HCT116 (cell line): ENCODE measurements around the gene PCDHB3. TPM values are rescaled to one million over a fixed set of nuclear protein-coding genes. Genes with fewer than 3 reads are reported as not detected.
"Not testable (repeated sequence)": the region's sequence is repeated elsewhere in the genome, so short reads cannot be mapped to it uniquely, and the experiment has no call there.

ENCODE experiments used
- ATAC-seq: fragments of 200-7000 bp; cut with Tn5 transposase; 2 replicates; pipeline ENCODE4 v1.9.1; 2020; ENCODE audit warnings: mild to moderate bottlenecking, moderate library complexity
- BruUV-seq: library from RNA; stranded (reverse); fragments of 400-500 nt; replicated peaks from 2 replicates; lab custom pipeline; 2021; lab: Mats Ljungman, UMichigan
- CTCF ChIA-PET: fragments of 300-600 bp; sonication (Branson Sonifier 250); formaldehyde crosslinking; loops from one replicate; lab custom pipeline; 2021; ENCODE audit warnings: antibody characterized with exemption; lab: Charles Lee
- POLR2A ChIA-PET: fragments of 300-600, 350-600 bp; sonication (Branson Sonifier 250); formaldehyde crosslinking; loops from one replicate; lab custom pipeline; 2021; ENCODE audit warnings: antibody characterized with exemption; lab: Charles Lee
- RAD21 ChIA-PET, 2 experiments: fragments of 300-600 bp; sonication (Branson Sonifier 250); formaldehyde crosslinking; loops; one replicate each; lab custom pipeline; 2023; ENCODE audit warnings: low total read pairs in 2 of 2; ENCODE audit not compliant: uncharacterized antibody in 2 of 2, unreplicated experiment in 2 of 2, low non-redundant PET in 1 of 2; lab: Charles Lee
- DNase-seq: peaks from one replicate; pipeline ENCODE4 v3.0.0-alpha.2; 2010; ENCODE audit warnings: low read depth, low spot score
- H2AFZ ChIP-seq: fragments of 200-600 bp; shearing (Covaris generic), sonication (generic); 2 replicates; pipeline ENCODE4 v1.6.1; 2017; ENCODE audit warnings: low read depth, mixed run types, mixed read lengths, antibody characterized with exemption, low read length; ENCODE audit not compliant: poor library complexity, severe bottlenecking
- H3K27ac ChIP-seq: 2 replicates; pipeline ENCODE4 v1.5.1; 2012; ENCODE audit warnings: low read depth, low read length
- H3K27me3 ChIP-seq: fragments of 200-600 bp; sonication (generic); 2 replicates; pipeline ENCODE4 v1.6.1; 2016; ENCODE audit warnings: mixed run types, low read length, mixed read lengths; ENCODE audit not compliant: insufficient read depth
- H3K36me3 ChIP-seq, 2 experiments: fragments of 200-500 bp in 1 of 2; fragments of 200-600 bp in 1 of 2; sonication (Bioruptor generic) in 1 of 2; sonication (generic) in 1 of 2; 2 replicates each; pipeline versions ENCODE4 v1.5.1 to v1.6.1; 2014 to 2016; ENCODE audit warnings: low read length in 2 of 2, inconsistent platforms in 1 of 2, mixed read lengths in 1 of 2, mixed run types in 1 of 2; ENCODE audit not compliant: insufficient read depth in 2 of 2, control insufficient read depth in 1 of 2
- H3K4me1 ChIP-seq, 2 experiments: fragments of 200-600 bp in 1 of 2; sonication (generic) in 1 of 2; 2 replicates each; pipeline versions ENCODE4 v1.5.1 to v1.6.1; 2012 to 2017; ENCODE audit warnings: low read length in 2 of 2, inconsistent platforms in 1 of 2, mild to moderate bottlenecking in 1 of 2, mixed read lengths in 1 of 2, mixed run types in 1 of 2, moderate library complexity in 1 of 2; ENCODE audit not compliant: insufficient read depth in 2 of 2, control insufficient read depth in 1 of 2
- H3K4me2 ChIP-seq: fragments of 200-600 bp; sonication (generic); 2 replicates; pipeline ENCODE4 v1.6.1; 2017; ENCODE audit warnings: mixed run types, low read length, mixed read lengths
- H3K4me3 ChIP-seq, 2 experiments: fragments of 200-600 bp in 1 of 2; sonication (generic) in 1 of 2; replicated peaks in 1 of 2; 2 replicates each; pipeline ENCODE4 v1.5.1; 2011 to 2016; ENCODE audit warnings: low read length in 2 of 2, control low read depth in 1 of 2, low read depth in 1 of 2, mild to moderate bottlenecking in 1 of 2, mixed read lengths in 1 of 2, mixed run types in 1 of 2
- H3K79me2 ChIP-seq: fragments of 200-600 bp; sonication (generic); 2 replicates; pipeline ENCODE4 v1.6.1; 2017; ENCODE audit warnings: mild to moderate bottlenecking, mixed run types, low read length, moderate library complexity, mixed read lengths; ENCODE audit not compliant: insufficient read depth
- H3K9ac ChIP-seq: fragments of 200-600 bp; sonication (generic); 2 replicates; pipeline ENCODE4 v1.6.1; 2016; ENCODE audit warnings: low read length, mixed read lengths
- H3K9me2 ChIP-seq: fragments of 200-600 bp; sonication (generic), shearing (Covaris generic); 2 replicates; pipeline ENCODE4 v1.6.1; 2017; ENCODE audit warnings: mixed run types, mild to moderate bottlenecking, moderate library complexity; ENCODE audit not compliant: insufficient read depth
- H3K9me3 ChIP-seq, 2 experiments: fragments of 200-500 bp in 1 of 2; fragments of 200-600 bp in 1 of 2; sonication (Bioruptor generic) in 1 of 2; sonication (generic) in 1 of 2; 2 replicates each; pipeline ENCODE4 v1.6.1; 2014 to 2017; ENCODE audit warnings: low read length in 2 of 2, mixed read lengths in 2 of 2, inconsistent platforms in 1 of 2, low read depth in 1 of 2, mild to moderate bottlenecking in 1 of 2, mixed run types in 1 of 2, moderate library complexity in 1 of 2; ENCODE audit not compliant: control insufficient read depth in 1 of 2, insufficient read depth in 1 of 2
- H4K20me1 ChIP-seq: fragments of 200-600 bp; sonication (generic), shearing (Covaris generic); 2 replicates; pipeline ENCODE4 v1.6.1; 2017; ENCODE audit warnings: mixed run types, mild to moderate bottlenecking, moderate library complexity; ENCODE audit not compliant: insufficient read depth
- CEBPB ChIP-seq: IDR thresholded peaks from 2 replicates; pipeline ENCODE4 v1.6.1; 2012; ENCODE audit warnings: low read depth
- ELF1 ChIP-seq: IDR thresholded peaks from 2 replicates; pipeline ENCODE4 v1.6.1; 2012; ENCODE audit warnings: low read depth, borderline replicate concordance
- FOSL1 ChIP-seq: IDR thresholded peaks from 2 replicates; pipeline ENCODE4 v1.6.1; 2012; ENCODE audit warnings: low read depth
- RAD21 ChIP-seq: IDR thresholded peaks from 2 replicates; pipeline ENCODE4 v1.6.1; 2012; ENCODE audit warnings: low read depth, mild to moderate bottlenecking
- TCF7L2 ChIP-seq: IDR thresholded peaks from 2 replicates; pipeline ENCODE4 v1.7.0; 2011; ENCODE audit warnings: borderline replicate concordance, inconsistent platforms; ENCODE audit not compliant: insufficient read depth, insufficient read length; ENCODE audit errors: extremely low read depth
- intact Hi-C: fragments of 100-400 bp; cut with micrococcal nuclease; formaldehyde crosslinking; loops from 2 replicates; pipeline ENCODE4 v1.10.0; 2022
- total RNA-seq: library from RNA; stranded (reverse); gene quantifications from one replicate; pipeline ENCODE4 v1.2.1, GENCODE V29; 2021; ENCODE audit not compliant: unreplicated experiment
- TF ChIP-seq, protein P1 (sequence below): IDR thresholded peaks from 2 replicates; pipeline ENCODE4 v1.6.1; 2012; ENCODE audit warnings: low read depth
- TF ChIP-seq, protein P2 (sequence below): IDR thresholded peaks from 2 replicates; pipeline ENCODE4 v1.6.1; 2011; ENCODE audit warnings: mild to moderate bottlenecking, low read length, moderate library complexity; ENCODE audit not compliant: insufficient replicate concordance; ENCODE audit errors: extremely low read depth

The PCDHB3 gene
- total RNA-seq, 1 experiment from 2014 or later: 0.10 TPM

DNA sequence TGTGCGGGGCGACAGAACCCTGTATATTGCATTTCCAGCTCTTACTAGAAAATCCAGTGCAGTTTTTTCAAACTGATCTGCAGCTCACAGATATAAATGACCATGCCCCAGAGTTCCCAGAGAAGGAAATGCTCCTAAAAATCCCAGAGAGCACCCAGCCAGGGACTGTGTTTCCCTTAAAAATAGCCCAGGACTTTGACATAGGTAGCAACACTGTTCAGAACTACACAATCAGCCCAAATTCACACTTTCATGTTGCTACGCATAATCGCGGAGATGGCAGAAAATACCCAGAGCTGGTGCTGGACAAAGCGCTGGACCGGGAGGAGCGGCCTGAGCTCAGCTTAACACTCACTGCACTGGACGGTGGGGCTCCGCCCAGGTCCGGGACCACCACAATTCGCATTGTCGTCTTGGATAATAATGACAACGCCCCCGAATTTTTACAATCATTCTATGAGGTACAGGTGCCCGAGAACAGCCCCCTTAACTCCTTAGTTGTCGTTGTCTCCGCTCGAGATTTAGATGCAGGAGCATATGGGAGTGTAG lies 35.5 kb downstream of the PCDHB3 start (continued):
- TF ChIP-seq, protein P1, sequence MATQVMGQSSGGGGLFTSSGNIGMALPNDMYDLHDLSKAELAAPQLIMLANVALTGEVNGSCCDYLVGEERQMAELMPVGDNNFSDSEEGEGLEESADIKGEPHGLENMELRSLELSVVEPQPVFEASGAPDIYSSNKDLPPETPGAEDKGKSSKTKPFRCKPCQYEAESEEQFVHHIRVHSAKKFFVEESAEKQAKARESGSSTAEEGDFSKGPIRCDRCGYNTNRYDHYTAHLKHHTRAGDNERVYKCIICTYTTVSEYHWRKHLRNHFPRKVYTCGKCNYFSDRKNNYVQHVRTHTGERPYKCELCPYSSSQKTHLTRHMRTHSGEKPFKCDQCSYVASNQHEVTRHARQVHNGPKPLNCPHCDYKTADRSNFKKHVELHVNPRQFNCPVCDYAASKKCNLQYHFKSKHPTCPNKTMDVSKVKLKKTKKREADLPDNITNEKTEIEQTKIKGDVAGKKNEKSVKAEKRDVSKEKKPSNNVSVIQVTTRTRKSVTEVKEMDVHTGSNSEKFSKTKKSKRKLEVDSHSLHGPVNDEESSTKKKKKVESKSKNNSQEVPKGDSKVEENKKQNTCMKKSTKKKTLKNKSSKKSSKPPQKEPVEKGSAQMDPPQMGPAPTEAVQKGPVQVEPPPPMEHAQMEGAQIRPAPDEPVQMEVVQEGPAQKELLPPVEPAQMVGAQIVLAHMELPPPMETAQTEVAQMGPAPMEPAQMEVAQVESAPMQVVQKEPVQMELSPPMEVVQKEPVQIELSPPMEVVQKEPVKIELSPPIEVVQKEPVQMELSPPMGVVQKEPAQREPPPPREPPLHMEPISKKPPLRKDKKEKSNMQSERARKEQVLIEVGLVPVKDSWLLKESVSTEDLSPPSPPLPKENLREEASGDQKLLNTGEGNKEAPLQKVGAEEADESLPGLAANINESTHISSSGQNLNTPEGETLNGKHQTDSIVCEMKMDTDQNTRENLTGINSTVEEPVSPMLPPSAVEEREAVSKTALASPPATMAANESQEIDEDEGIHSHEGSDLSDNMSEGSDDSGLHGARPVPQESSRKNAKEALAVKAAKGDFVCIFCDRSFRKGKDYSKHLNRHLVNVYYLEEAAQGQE: no peak
- TF ChIP-seq ELF1: no peak
- TF ChIP-seq, protein P2, sequence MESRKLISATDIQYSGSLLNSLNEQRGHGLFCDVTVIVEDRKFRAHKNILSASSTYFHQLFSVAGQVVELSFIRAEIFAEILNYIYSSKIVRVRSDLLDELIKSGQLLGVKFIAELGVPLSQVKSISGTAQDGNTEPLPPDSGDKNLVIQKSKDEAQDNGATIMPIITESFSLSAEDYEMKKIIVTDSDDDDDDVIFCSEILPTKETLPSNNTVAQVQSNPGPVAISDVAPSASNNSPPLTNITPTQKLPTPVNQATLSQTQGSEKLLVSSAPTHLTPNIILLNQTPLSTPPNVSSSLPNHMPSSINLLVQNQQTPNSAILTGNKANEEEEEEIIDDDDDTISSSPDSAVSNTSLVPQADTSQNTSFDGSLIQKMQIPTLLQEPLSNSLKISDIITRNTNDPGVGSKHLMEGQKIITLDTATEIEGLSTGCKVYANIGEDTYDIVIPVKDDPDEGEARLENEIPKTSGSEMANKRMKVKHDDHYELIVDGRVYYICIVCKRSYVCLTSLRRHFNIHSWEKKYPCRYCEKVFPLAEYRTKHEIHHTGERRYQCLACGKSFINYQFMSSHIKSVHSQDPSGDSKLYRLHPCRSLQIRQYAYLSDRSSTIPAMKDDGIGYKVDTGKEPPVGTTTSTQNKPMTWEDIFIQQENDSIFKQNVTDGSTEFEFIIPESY: no peak
- TF ChIP-seq FOSL1: no peak
- TF ChIP-seq CEBPB: no peak
- TF ChIP-seq TCF7L2: no peak
- TF ChIP-seq RAD21: no peak
- TF ChIP-seq, all 23 proteins: peak for 0

DNA sequence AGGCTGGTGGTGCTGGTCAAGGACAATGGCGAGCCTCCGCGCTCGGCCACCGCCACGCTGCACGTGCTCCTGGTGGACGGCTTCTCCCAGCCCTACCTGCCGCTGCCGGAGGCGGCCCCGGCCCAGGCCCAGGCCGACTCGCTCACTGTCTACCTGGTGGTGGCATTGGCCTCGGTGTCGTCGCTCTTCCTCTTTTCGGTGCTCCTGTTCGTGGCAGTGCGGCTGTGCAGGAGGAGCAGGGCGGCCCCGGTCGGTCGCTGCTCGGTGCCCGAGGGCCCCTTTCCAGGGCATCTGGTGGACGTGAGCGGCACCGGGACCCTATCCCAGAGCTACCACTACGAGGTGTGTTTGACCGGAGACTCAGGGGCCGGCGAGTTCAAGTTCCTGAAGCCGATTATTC lies 37.1 kb downstream of the PCDHB3 start:
- H3K9me2 ChIP-seq, H2AFZ ChIP-seq, H3K27me3 ChIP-seq, BruUV-seq, POLR2A ChIA-PET, CTCF ChIA-PET, H3K4me2 ChIP-seq, H3K9ac ChIP-seq, H3K36me3 ChIP-seq, H4K20me1 ChIP-seq, H3K27ac ChIP-seq, H3K79me2 ChIP-seq, ATAC-seq, DNase-seq, RAD21 ChIA-PET, intact Hi-C loops, H3K4me3 ChIP-seq, H3K4me1 ChIP-seq: not testable (repeated sequence)
- H3K9me3 ChIP-seq: peaks cover 0 to 14% of the 10 kb centered on the region in 2 experiments; a peak in 2 of 4 replicates
